ENCODE results near the gene DYSF. TPM values are rescaled to one million over a fixed set of nuclear protein-coding genes. Genes with fewer than 3 reads are reported as not detected.

Gene DYSF
- total RNA-seq, 1 experiment from 2014 or later: 2.2 TPM

DNA sequence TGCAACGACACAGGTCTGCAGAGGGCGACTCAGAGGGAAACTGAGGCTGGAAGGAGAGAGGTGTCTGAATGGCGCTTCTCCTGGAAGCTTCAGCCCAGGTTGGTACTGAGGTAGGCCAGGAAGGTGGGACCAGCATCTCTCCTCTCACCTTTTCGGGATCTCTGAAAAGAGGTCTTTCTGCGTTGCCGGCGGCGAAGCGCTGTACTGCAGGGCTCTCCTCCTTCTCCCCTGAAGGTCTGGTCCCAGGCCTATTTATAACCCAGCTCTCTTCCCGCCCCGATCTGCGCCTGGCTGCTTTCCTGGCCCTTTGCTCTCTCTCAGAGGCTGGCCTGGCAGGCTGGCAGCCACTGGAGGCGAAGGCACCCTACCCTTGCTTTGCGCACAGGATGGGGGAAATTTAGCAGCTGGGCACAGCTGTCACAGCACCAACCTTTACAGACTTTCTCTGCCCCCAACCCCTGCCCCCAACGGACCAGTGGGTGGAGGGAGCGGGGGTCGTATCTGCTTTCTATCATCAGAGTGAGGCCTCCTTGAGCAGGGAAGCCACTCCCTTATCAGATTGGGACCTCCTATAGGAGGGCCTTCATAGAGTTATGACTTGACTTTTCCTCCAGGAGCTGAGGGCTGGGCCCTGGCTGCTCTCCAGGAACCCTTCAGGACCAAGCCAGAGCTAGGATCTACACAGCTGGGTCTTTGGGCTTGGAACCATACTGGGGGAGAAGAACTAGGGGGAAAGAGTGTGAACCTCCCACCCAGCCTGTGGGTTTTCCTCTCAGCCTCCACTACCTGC, 1.1 kb downstream of the DYSF start:
- intact Hi-C loops (cut with micrococcal nuclease; ENCODE audit: unreplicated experiment): no loop called here
- peak overlapping the region; percentile 65 for H3K4me3 Mint-ChIP-seq (ENCODE audit: unreplicated experiment)
- peak overlapping the region; percentile 41 for H3K4me3 ChIP-seq (ENCODE audit: low read depth, low read length)

DNA sequence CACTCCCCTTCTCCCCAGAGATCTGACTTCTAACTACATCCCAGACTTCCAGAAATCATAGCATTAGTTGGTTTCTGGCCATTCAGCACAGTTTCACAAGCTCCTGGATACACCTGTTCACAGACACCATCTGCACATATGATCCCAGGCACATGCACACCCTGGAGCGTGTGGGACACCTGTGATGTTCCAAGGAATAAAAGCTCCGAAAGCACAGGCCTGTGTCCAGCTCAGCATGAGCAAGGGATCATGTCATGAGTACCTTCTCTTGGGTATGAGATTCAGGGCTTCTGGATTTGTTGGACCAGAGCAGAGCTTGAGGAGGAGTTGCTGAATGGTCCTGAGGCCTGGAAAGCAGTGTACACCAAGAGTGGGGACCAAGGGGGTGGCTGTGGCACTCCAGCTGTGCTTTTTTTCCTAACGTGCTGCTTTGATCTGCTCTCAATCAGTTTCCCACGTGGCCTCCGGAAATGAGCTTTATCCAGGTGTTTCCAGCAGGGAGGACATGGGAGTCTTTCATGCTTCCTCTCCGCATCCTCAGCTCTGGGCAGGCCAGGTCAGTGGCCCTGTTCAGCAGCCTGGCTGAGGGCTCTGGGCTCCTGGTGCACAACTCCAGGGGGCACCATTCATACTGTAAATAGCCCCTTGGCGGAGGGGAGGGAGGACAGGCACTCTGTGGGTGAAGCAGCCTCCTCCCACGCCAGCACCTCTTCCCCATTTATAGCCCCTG, 1.8 kb downstream of the DYSF start:
- Histone ChIP-seq H3K4me3 (ENCODE audit: low read depth, low read length) (no peak overlapping the region), H3K4me1 (peaks cover 18% of the 10 kb centered on the region), H3K36me3 (ENCODE audit: control insufficient read depth, insufficient read depth, low read length) (no peaks in the 10 kb centered on the region), H3K9me3 (no peaks in the 10 kb centered on the region), H3K27me3 (replicated peaks; ENCODE audit: control insufficient read depth, insufficient read depth, low read length) (no peaks in the 10 kb centered on the region)
- no peak for DNase-seq
- TF ChIP-seq, protein P1, sequence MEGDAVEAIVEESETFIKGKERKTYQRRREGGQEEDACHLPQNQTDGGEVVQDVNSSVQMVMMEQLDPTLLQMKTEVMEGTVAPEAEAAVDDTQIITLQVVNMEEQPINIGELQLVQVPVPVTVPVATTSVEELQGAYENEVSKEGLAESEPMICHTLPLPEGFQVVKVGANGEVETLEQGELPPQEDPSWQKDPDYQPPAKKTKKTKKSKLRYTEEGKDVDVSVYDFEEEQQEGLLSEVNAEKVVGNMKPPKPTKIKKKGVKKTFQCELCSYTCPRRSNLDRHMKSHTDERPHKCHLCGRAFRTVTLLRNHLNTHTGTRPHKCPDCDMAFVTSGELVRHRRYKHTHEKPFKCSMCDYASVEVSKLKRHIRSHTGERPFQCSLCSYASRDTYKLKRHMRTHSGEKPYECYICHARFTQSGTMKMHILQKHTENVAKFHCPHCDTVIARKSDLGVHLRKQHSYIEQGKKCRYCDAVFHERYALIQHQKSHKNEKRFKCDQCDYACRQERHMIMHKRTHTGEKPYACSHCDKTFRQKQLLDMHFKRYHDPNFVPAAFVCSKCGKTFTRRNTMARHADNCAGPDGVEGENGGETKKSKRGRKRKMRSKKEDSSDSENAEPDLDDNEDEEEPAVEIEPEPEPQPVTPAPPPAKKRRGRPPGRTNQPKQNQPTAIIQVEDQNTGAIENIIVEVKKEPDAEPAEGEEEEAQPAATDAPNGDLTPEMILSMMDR (IDR thresholded peaks at IDR 0.05; ENCODE audit: insufficient read depth in 1 of 2, low read depth in 1 of 2, low read length in 1 of 2, severe bottlenecking in 1 of 2, unreplicated experiment in 1 of 2): no peak
- CTCF ChIA-PET: interaction anchor here (0.6 to 1.5 kb wide), 3 partner anchors 55 to 155 kb away, joined by 3 to 6 read pairs (median 5); no protein-coding TSS in a partner anchor
- Mint-ChIP-seq H3K27me3 (ENCODE audit: insufficient read depth, unreplicated experiment) (no peaks in the 10 kb centered on the region), H3K4me1 (ENCODE audit: low read depth, unreplicated experiment) (peaks cover 23% of the 10 kb centered on the region), H3K4me3 (ENCODE audit: unreplicated experiment) (no peak overlapping the region), H3K27ac (ENCODE audit: unreplicated experiment) (no peak overlapping the region), H3K9me3 (ENCODE audit: unreplicated experiment) (no peaks in the 10 kb centered on the region), H3K36me3 (ENCODE audit: insufficient read depth, unreplicated experiment) (no peaks in the 10 kb centered on the region)
- POLR2A ChIA-PET: no interaction called here
- intact Hi-C loops (cut with micrococcal nuclease; ENCODE audit: unreplicated experiment): no loop called here
- no TSS peak for BruUV-seq (replicated peaks)

More for the DNA sequence above, 1.1 kb downstream of the DYSF start:
- ChIA-PET CTCF (interaction anchor here (0.6 to 1.7 kb wide), 3 partner anchors 59 to 155 kb away, joined by 3 to 4 read pairs (median 4); no protein-coding TSS in a partner anchor), POLR2A (no interaction called here)
- no peaks in the 10 kb centered on the region for H3K27me3 ChIP-seq (replicated peaks; ENCODE audit: control insufficient read depth, insufficient read depth, low read length)
- TF ChIP-seq, protein P1 (IDR thresholded peaks at IDR 0.05; ENCODE audit: insufficient read depth in 1 of 2, low read depth in 1 of 2, low read length in 1 of 2, severe bottlenecking in 1 of 2, unreplicated experiment in 1 of 2): no peak
- DNase-seq: no peak
- no peak overlapping the region for H3K27ac Mint-ChIP-seq (ENCODE audit: unreplicated experiment)
- H3K9me3 Mint-ChIP-seq (ENCODE audit: unreplicated experiment): no peaks in the 10 kb centered on the region
- H3K9me3 ChIP-seq: no peaks in the 10 kb centered on the region
- H3K27me3 Mint-ChIP-seq (ENCODE audit: insufficient read depth, unreplicated experiment): no peaks in the 10 kb centered on the region
- H3K4me1 Mint-ChIP-seq (ENCODE audit: low read depth, unreplicated experiment): peaks cover 23% of the 10 kb centered on the region
- no TSS peak for BruUV-seq (replicated peaks)
- no peaks in the 10 kb centered on the region for H3K36me3 ChIP-seq (ENCODE audit: control insufficient read depth, insufficient read depth, low read length)
- H3K36me3 Mint-ChIP-seq (ENCODE audit: insufficient read depth, unreplicated experiment): no peaks in the 10 kb centered on the region
- H3K4me1 ChIP-seq: peaks cover 18% of the 10 kb centered on the region

DNA sequence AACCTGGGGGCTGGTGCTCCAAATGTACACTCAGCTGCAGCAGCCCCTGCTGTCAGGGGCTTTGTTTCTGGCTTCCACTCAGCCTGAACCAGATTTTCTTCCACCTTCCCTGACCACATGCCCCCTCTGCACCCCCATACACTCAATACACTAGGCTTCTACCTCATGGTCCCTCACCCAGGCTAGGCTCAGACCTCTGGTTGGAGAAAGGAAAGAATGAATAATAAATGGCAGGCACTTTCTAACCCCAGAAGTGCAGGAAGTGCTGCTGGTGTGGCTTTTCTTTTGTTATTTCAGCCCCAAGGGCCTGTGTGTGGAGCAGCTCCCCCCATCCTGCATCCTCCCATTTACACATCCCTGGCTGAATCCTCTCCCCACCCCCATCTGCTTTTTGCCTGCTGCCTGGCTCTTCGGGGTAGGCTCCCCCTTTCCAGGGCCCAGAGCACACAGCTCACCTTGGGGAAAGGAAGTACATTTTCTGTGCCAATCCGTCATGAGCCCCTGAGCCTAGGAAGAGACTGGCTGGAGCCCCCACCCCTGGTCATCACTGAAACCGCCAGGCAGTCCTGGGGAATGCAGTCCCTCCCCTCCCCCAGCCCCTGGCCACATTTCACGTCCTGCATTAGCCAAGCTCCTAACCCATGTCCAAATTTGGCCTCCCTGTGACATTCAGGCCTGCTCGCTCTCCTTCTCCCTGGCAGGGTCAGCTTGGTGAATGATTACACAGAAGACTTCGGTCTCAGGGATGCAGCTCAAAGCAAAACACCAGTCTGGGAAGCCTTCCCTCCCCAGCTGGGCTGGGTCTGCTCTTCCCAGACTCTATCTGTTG, 2.6 kb downstream of the DYSF start:
- Mint-ChIP-seq H3K36me3 (ENCODE audit: insufficient read depth, unreplicated experiment) (no peaks in the 10 kb centered on the region), H3K9me3 (ENCODE audit: unreplicated experiment) (no peaks in the 10 kb centered on the region), H3K27me3 (ENCODE audit: insufficient read depth, unreplicated experiment) (no peaks in the 10 kb centered on the region), H3K27ac (ENCODE audit: unreplicated experiment) (peak overlapping the region; percentile 45), H3K4me3 (ENCODE audit: unreplicated experiment) (no peak overlapping the region), H3K4me1 (ENCODE audit: low read depth, unreplicated experiment) (peaks cover 23% of the 10 kb centered on the region)
- H3K27me3 ChIP-seq (replicated peaks; ENCODE audit: control insufficient read depth, insufficient read depth, low read length): no peaks in the 10 kb centered on the region
- TF ChIP-seq, protein P1 (IDR thresholded peaks at IDR 0.05; ENCODE audit: insufficient read depth in 1 of 2, low read depth in 1 of 2, low read length in 1 of 2, severe bottlenecking in 1 of 2, unreplicated experiment in 1 of 2): no peak
- H3K4me1 ChIP-seq: peaks cover 18% of the 10 kb centered on the region
- no peaks in the 10 kb centered on the region for H3K9me3 ChIP-seq
- no peak overlapping the region for H3K4me3 ChIP-seq (ENCODE audit: low read depth, low read length)
- DNase-seq: peak; percentile 38 to 61
- BruUV-seq (replicated peaks): no TSS peak
- intact Hi-C loops (cut with micrococcal nuclease; ENCODE audit: unreplicated experiment): no loop called here
- no peaks in the 10 kb centered on the region for H3K36me3 ChIP-seq (ENCODE audit: control insufficient read depth, insufficient read depth, low read length)
- ChIA-PET POLR2A (interaction anchor here (0.5 kb wide), 1 partner anchor 21 kb away, joined by 6 read pairs; no protein-coding TSS in a partner anchor), CTCF (interaction anchor here (1.0 to 1.5 kb wide), 2 partner anchors 54 to 124 kb away, joined by 4 to 6 read pairs; partner anchors contain the start of gene ZNF638)

Data from Caco-2 (cell line).